ENCODE measurements around the gene ZXDC. TPM values are rescaled to one million over a fixed set of nuclear protein-coding genes. Genes with fewer than 3 reads are reported as not detected.

Gene ZXDC
- total RNA-seq, 1 experiment from 2014 or later, result 55.4 TPM

DNA sequence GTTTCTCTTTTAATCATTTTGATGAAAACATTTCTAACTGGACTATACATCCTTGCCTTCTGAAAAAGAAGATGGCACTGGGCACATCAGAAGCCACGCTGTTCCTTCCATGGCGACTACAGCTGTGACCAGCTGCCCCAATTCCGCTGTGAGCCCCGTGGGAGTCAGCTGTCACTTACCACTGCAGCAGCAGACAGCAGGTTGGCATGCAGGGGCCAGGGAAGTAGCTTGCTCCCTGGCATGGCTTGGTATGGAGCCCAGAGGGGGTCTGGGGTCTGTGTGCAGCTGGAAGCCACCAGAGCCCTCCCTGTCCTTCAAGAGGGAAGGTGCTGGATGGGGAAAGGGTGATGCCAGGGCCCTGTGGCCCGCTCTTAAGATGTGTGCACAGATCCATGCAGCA, 4.5 kb upstream of the ZXDC start:
- H3K36me3 ChIP-seq (ENCODE audit: low read depth), result no peaks in the 10 kb centered on the region
- H3F3A ChIP-seq (ENCODE audit: insufficient read depth, low read depth), result peaks cover 5% of the 10 kb centered on the region; the same call in 1 of the 2 replicates
- TF ChIP-seq EZH2 (IDR thresholded peaks at IDR 0.05; ENCODE audit: low read depth), result no peak
- TF ChIP-seq, protein P1, sequence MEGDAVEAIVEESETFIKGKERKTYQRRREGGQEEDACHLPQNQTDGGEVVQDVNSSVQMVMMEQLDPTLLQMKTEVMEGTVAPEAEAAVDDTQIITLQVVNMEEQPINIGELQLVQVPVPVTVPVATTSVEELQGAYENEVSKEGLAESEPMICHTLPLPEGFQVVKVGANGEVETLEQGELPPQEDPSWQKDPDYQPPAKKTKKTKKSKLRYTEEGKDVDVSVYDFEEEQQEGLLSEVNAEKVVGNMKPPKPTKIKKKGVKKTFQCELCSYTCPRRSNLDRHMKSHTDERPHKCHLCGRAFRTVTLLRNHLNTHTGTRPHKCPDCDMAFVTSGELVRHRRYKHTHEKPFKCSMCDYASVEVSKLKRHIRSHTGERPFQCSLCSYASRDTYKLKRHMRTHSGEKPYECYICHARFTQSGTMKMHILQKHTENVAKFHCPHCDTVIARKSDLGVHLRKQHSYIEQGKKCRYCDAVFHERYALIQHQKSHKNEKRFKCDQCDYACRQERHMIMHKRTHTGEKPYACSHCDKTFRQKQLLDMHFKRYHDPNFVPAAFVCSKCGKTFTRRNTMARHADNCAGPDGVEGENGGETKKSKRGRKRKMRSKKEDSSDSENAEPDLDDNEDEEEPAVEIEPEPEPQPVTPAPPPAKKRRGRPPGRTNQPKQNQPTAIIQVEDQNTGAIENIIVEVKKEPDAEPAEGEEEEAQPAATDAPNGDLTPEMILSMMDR (conservative IDR thresholded peaks at IDR 0.05), result no peak
- no peak overlapping the region for H3K4me2 ChIP-seq
- H2AFZ ChIP-seq, result no peak overlapping the region
- no TSS peak for BruUV-seq (replicated peaks)
- POLR2A ChIA-PET (ENCODE audit: unreplicated experiment), result no interaction called here
- no peak overlapping the region for H3K4me3 ChIP-seq
- H3K79me2 ChIP-seq (ENCODE audit: low read depth), result no peaks in the 10 kb centered on the region
- CTCF ChIA-PET, result no interaction called here
- intact Hi-C loops (cut with micrococcal nuclease; ENCODE audit: unreplicated experiment), result no loop called here
- H3K4me1 ChIP-seq (replicated peaks; ENCODE audit: insufficient read depth), result no peaks in the 10 kb centered on the region; the same call in 1 of the 2 replicates
- H3K9me2 ChIP-seq (ENCODE audit: insufficient read depth), result no peaks in the 10 kb centered on the region
- no peak overlapping the region for H3K27ac ChIP-seq
- H3K9me3 ChIP-seq (ENCODE audit: insufficient read depth, low read depth), result no peaks in the 10 kb centered on the region
- H4K20me1 ChIP-seq (ENCODE audit: insufficient read depth), result no peaks in the 10 kb centered on the region
- H3K27me3 ChIP-seq (ENCODE audit: insufficient read depth, low read depth), result no peaks in the 10 kb centered on the region
- DNase-seq, result no peak

DNA sequence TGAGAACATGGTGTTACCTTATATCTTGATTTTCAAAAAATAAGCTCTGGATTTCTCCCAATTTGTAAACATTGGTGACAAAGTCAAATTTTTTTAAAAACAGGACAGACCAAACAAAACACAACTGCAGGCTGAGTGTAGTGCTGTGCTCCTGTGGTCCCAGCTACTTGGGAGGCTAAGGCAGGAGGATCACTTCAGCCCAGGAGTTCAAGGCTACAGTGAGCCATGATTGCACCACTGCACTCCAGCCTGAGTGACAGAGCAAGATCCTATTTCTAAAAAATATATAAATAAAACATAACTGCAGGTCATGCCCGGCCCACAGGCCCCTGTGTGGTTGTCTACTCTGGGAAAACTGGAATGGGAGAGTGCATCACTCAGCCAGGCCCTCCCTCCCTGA, 4.0 kb upstream of the ZXDC start:
- no peaks in the 10 kb centered on the region for H3K9me2 ChIP-seq (ENCODE audit: insufficient read depth)
- H3K36me3 ChIP-seq (ENCODE audit: low read depth), result no peaks in the 10 kb centered on the region
- no peak for DNase-seq
- 0 out of 2 replicates have a peak, but pooled peaks cover under 1% of the 10 kb centered on the region for H4K20me1 ChIP-seq (ENCODE audit: insufficient read depth)
- peaks cover 5% of the 10 kb centered on the region for H3K79me2 ChIP-seq (ENCODE audit: low read depth)
- no peak overlapping the region for H3K4me3 ChIP-seq
- CTCF ChIA-PET, result no interaction called here
- POLR2A ChIA-PET (ENCODE audit: unreplicated experiment), result no interaction called here
- intact Hi-C loops (cut with micrococcal nuclease; ENCODE audit: unreplicated experiment), result loop anchor here (5.0 to 10.0 kb wide), 6 partner anchors 43 to 1065 kb away; partner anchors contain the start of genes CHST13 and PLXNA1
- H3K4me2 ChIP-seq, result no peak overlapping the region
- H3K27ac ChIP-seq, result no peak overlapping the region
- TF ChIP-seq EZH2 (IDR thresholded peaks at IDR 0.05; ENCODE audit: low read depth), result no peak
- TF ChIP-seq, protein P1 (conservative IDR thresholded peaks at IDR 0.05), result no peak
- H3F3A ChIP-seq (ENCODE audit: insufficient read depth, low read depth), result peaks cover 5% of the 10 kb centered on the region; the same call in 1 of the 2 replicates
- H2AFZ ChIP-seq, result no peak overlapping the region
- BruUV-seq (replicated peaks), result no TSS peak
- no peaks in the 10 kb centered on the region for H3K9me3 ChIP-seq (ENCODE audit: insufficient read depth, low read depth)
- H3K4me1 ChIP-seq (replicated peaks; ENCODE audit: insufficient read depth), result no peaks in the 10 kb centered on the region; the same call in 1 of the 2 replicates
- H3K27me3 ChIP-seq (ENCODE audit: insufficient read depth, low read depth), result no peaks in the 10 kb centered on the region

DNA sequence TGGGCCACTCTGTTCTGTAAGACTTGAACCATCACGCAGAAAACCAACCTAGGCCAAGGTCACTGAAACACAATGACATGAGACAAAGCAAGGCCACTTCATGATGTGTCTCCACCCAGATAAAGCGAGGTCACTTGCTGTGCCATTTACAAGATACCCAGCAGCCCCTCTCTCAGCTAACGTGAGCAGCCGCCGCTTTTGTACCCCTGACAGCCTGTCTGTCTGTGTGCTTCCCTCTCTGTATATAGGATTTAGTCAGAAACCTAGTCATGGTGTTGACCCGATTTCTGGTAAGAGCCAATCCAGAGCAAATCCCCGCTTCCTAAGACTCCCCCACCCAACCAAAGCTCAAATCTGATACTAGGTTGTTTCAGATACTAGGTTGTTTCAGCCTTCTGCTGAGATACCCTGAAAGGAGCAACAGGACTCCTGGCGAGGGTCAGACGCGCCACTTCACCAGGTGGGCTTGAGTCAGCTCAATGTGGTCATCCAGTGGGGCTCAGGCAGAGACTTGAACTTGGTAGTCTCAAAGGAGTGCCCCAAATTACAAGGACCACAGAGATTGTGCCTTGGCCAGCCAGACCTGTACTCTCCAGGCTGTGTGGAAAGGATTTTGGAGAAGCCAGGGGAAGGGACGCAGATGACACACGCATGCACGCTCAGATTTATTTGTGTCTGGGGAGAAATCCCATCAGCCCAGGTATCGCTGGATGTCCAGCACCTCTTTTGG, 3.1 kb upstream of the ZXDC start:
- peaks cover 9% of the 10 kb centered on the region; the same call in 1 of the 2 replicates for H4K20me1 ChIP-seq (ENCODE audit: insufficient read depth)
- no peak overlapping the region for H2AFZ ChIP-seq
- ChIA-PET POLR2A (ENCODE audit: unreplicated experiment) (no interaction called here), CTCF (no interaction called here)
- no peak overlapping the region for H3K27ac ChIP-seq
- no peaks in the 10 kb centered on the region for H3K9me2 ChIP-seq (ENCODE audit: insufficient read depth)
- intact Hi-C loops (cut with micrococcal nuclease; ENCODE audit: unreplicated experiment), result loop anchor here (5.0 to 10.0 kb wide), 6 partner anchors 44 to 1066 kb away; partner anchors contain the start of genes CHST13 and PLXNA1
- TF ChIP-seq EZH2 (IDR thresholded peaks at IDR 0.05; ENCODE audit: low read depth), result no peak
- TF ChIP-seq, protein P1 (conservative IDR thresholded peaks at IDR 0.05), result no peak
- no peaks in the 10 kb centered on the region for H3K27me3 ChIP-seq (ENCODE audit: insufficient read depth, low read depth)
- H3K9me3 ChIP-seq (ENCODE audit: insufficient read depth, low read depth), result no peaks in the 10 kb centered on the region
- no peak overlapping the region for H3K4me3 ChIP-seq
- no TSS peak for BruUV-seq (replicated peaks)
- H3K36me3 ChIP-seq (ENCODE audit: low read depth), result no peaks in the 10 kb centered on the region
- peaks cover 8% of the 10 kb centered on the region; the same call in 1 of the 2 replicates for H3F3A ChIP-seq (ENCODE audit: insufficient read depth, low read depth)
- H3K79me2 ChIP-seq (ENCODE audit: low read depth), result peaks cover 14% of the 10 kb centered on the region
- H3K4me1 ChIP-seq (replicated peaks; ENCODE audit: insufficient read depth), result peaks cover 2% of the 10 kb centered on the region
- DNase-seq, result no peak
- no peak overlapping the region for H3K4me2 ChIP-seq

Data from PC-9 (cell line).